ENCODE measurements around the gene ZNF211.

DNA sequence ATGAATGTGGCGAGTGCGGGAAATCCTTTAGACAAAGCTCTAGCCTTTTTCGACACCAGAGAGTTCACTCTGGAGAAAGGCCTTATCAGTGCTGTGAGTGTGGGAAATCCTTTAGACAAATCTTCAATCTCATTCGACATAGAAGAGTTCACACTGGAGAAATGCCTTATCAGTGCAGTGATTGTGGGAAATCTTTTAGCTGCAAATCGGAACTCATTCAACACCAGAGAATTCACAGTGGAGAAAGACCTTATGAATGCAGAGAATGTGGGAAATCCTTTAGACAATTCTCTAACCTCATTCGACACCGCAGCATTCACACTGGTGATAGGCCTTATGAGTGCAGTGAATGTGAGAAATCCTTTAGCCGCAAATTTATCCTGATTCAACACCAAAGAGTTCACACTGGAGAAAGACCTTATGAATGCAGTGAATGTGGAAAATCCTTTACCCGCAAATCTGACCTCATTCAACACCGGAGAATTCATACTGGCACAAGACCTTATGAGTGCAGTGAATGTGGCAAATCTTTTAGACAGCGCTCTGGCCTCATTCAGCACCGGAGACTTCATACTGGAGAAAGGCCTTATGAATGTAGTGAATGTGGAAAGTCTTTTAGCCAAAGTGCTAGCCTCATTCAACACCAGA lies 54.5 kb downstream of the ZNF211 start:
- TF ChIP-seq, protein P1, sequence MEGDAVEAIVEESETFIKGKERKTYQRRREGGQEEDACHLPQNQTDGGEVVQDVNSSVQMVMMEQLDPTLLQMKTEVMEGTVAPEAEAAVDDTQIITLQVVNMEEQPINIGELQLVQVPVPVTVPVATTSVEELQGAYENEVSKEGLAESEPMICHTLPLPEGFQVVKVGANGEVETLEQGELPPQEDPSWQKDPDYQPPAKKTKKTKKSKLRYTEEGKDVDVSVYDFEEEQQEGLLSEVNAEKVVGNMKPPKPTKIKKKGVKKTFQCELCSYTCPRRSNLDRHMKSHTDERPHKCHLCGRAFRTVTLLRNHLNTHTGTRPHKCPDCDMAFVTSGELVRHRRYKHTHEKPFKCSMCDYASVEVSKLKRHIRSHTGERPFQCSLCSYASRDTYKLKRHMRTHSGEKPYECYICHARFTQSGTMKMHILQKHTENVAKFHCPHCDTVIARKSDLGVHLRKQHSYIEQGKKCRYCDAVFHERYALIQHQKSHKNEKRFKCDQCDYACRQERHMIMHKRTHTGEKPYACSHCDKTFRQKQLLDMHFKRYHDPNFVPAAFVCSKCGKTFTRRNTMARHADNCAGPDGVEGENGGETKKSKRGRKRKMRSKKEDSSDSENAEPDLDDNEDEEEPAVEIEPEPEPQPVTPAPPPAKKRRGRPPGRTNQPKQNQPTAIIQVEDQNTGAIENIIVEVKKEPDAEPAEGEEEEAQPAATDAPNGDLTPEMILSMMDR (IDR thresholded peaks at IDR 0.05; ENCODE audit: low read length), result no peak
- TF ChIP-seq EZH2 (IDR thresholded peaks at IDR 0.05; ENCODE audit: borderline replicate concordance, low read length), result no peak
